ENCODE data around the gene PACSIN3.
"Not testable (repeated sequence)": the region's sequence is repeated elsewhere in the genome, so short reads cannot be mapped to it uniquely, and the experiment has no call there.

Gene PACSIN3

DNA sequence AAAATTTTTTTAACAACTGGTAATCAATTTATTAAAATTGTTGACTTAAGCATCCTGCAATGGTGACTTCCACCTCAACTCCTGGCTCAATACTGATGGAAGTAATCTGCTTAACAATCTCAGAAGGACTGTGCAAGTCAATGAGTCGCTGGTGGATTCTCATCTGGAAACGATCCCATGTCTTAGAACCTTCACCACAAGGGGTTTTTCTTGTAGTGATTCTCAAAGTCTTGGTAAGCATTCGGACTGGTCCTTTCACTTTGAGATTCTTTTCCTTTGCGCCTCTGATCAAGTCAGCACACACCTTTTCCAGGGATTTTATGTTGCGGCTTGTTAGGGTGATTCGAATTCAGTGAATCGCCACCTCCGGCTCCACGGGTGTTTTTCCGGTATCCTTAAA lies 4.9 kb upstream of the PACSIN3 start:
- DNase-seq = not testable (repeated sequence)

GRCh38 chr11:47189100-47189834 lies 3.0 kb upstream of the PACSIN3 start:
- DNase-seq = no peak

DNA sequence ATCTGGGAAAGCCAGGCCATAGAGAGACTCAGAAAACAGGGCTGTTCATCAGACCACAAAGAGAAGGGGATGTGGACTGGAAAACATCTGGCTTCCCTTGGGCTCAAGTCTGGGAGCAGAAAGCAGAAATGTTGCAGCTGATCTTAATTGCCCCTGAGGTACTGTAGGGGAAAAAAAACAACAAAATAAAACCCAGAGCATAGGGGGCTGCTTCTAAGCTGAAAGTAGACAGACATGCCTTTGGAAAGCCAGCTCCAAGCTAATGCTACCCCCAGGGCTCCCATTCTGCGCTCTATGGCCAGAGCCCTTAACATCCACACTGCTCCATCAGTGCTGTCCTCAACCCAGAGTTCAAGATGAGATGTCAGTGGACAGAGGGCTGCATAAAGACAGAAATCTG lies 2.0 kb upstream of the PACSIN3 start:
- no peak for DNase-seq

- no peak for DNase-seq
These were observed 1.5 kb upstream of the PACSIN3 start for GRCh38 chr11:47187723-47188122.

- no peak for DNase-seq
These were observed 764 bp upstream of the PACSIN3 start for GRCh38 chr11:47186700-47187695.

- no peak for DNase-seq
These were observed 744 bp downstream of the PACSIN3 start for GRCh38 chr11:47185305-47186075.

- DNase-seq = no peak
These were observed 1.4 kb downstream of the PACSIN3 start for GRCh38 chr11:47184711-47185304.

GRCh38 chr11:47183969-47184368 lies 2.3 kb downstream of the PACSIN3 start:
- DNase-seq = no peak

GRCh38 chr11:47183031-47183856 lies 3.0 kb downstream of the PACSIN3 start:
- DNase-seq = no peak

- no peak for DNase-seq
These were observed 3.9 kb downstream of the PACSIN3 start for GRCh38 chr11:47182380-47182779.

DNA sequence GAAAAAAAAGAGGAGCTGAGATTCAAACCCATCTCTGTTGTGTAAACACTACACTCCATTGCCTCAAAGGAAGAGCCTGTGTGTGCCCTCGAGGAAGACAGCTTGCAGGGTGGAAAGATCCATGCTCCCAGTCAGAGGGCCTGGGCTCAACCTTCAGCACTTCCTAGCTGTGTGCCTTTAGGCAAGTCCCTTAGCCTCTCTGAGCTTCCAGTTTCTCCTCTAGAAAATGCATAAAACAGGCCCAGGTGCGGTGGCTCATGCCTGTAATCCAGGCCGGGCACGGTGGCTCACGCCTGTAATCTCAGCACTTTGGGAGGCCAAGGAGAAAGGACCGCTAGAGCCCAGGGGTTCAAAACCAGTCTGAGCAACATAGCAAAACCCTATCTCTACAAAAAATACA lies 5.0 kb downstream of the PACSIN3 start:
- no peak for DNase-seq

DNA sequence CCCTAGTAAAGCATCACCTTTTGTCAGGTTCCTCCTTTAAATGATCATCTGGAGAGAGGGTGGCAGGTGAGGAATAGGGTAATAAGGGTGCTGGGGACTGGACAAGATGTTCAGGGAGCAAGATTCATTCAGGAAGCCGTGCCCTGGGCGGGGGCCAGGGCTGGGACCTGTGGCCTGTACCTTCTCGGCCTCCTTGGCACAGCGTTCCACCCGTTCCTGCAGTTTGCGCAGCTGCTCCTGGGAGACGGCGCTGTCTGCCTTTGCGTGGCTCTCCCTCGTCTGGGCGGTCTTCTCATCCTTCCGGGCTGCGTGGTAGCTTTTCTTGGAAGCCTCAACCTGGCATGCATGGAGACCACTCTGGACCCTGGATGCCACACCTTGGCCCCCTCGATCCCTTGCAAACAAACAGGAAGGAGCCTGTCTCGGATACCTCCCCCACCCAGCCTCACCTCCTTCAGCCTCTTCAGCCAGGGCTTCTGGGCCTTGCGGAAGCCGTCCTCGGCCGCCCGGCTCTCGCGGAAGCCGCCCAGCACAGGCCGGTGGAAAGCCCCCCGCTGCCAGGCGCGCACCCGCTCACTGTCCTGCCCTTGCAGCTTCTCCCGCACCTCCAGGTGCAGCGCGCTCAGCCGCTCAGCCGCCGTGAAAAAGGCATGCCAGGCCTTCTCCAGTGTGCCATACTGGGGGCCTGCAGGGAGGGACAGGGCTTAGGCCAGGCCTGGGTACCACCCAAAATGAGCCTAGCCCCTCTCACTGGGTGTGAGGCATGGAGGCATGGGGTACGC lies 6.0 kb downstream of the PACSIN3 start:
- no peak for DNase-seq

DNA sequence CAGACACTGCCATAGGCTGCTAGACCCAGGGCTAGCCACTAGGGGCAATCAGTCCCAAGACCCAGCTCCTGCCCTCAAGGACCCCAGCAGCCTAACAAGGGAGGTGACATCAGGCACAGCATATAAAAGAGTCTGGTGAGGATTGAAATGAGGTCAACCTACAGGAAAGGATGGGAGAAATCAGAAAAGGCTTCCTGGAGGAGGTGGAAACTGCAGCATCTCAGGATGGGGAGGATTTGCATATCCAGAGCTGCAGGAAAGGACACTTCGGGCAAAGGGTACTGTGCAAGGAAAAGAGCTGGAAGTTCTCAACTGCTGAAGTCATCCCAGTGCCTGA lies 6.6 kb downstream of the PACSIN3 start:
- no peak for DNase-seq

- DNase-seq = no peak
These were observed 7.2 kb downstream of the PACSIN3 start for GRCh38 chr11:47178737-47179654.

DNA sequence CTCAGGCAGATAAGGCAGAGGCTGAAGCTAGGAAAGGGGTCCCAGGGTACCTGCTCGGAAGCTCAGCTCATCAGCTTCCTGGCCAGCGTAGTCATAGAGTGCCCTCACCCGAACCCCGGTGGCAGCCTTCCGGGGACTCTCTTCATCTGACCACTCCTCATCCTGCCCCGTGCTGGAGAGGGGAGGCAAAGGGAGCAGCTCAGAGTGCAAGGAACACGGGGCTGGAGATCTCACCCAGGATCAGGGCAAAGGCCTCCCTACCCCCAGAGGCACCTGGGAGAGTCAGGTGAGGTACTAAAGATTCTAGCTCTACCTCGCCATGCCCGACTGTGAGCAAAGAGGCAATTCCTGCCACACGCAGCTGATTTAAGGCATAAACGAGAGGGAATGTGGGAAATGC lies 7.9 kb downstream of the PACSIN3 start:
- DNase-seq = no peak

DNA sequence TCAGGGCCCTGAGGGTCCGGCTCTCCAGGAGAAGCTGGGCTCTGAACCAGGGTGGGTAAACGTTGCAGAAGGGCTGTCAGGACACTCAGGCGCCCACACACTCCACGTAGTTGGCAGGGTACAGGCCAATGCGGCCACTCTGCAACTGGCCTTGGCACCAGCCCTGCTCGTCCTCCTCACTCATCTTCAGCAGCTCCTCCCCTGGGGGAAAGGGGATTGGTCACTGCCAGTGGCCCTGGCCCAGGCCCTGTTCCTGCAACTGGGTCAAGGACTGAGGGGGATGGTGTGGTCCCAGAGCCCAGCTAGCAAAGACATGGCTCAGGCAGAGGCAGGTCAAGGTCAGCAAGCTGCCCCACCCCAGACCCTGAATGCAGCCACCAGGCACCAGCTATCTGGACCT lies 8.4 kb downstream of the PACSIN3 start:
- DNase-seq = no peak

DNA sequence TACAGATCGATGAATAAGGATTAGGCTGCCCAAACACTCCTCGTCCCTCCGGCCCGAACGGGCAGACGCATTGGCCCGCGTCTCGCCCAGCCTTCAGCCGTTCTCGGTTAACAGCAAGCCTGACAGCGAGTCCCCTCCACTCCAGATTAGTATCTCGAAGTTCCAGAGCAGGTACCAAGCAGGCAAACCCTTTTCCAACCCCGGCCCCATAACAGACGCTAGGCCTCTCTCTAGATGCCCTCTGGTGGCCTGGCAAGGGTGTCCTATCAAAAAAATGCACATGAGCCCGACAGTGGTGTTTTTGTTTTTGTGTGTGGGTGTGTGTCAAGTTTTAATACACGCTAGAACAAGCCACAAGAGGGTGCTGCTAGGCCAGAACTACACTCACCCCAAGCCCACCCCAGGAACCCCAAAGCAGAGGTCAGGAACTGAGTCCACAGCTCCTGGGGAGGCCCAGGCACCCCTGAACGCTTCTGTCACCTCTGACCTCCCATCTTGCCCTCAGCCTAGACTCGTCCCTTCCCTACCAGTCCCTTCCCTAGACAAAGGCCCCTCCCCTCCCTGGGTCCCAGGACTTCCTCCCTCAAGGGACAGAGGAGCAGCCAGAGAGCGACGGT lies 8.9 kb downstream of the PACSIN3 start:
- peak; percentile 53 for DNase-seq

- DNase-seq = peak; percentile 94
These were observed 9.7 kb downstream of the PACSIN3 start, which contains the start of gene ARFGAP2 for GRCh38 chr11:47176328-47177228. TSS of gene ARFGAP2 (minus strand) at chr11:47176879. CDS start at chr11:47176853, 26 bp downstream.

Measured in NCI-H2171 (cell line).